ENCODE results near the gene STK38L.

STK38L gene

DNA sequence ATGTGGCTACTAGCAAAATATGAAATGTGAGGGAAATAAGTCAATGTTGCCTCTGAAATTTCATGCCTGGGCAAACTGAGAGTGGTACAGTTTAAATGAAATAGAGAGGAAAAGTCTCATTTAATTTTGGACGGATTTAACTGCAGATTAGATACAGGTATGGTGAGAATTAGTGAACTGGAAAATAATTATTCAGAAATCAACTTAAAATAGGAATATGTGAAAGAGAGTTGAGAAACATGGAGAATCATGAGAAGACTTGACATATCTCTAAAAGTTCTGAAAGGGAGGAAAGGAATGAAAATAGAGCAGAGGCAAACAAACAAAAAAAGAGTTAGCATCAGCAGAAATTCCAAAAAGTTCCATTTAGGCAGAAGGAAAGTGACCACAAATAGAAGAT, 55.0 kb downstream of the STK38L start:
- ATAC-seq (ENCODE audit: low read depth) (no peak), DNase-seq (ENCODE audit: low spot score in 2 of 2) (no peak)
- H3K27me3 Mint-ChIP-seq: no peaks in the 10 kb centered on the region
- H3K4me1 Mint-ChIP-seq: peaks cover 6% of the 10 kb centered on the region
- H3K4me3 Mint-ChIP-seq: no peak overlapping the region
- peak overlapping the region; percentile 51 for H3K27ac Mint-ChIP-seq
- H3K9me3 Mint-ChIP-seq: no peaks in the 10 kb centered on the region
- peaks cover 22% of the 10 kb centered on the region for H3K36me3 Mint-ChIP-seq

DNA sequence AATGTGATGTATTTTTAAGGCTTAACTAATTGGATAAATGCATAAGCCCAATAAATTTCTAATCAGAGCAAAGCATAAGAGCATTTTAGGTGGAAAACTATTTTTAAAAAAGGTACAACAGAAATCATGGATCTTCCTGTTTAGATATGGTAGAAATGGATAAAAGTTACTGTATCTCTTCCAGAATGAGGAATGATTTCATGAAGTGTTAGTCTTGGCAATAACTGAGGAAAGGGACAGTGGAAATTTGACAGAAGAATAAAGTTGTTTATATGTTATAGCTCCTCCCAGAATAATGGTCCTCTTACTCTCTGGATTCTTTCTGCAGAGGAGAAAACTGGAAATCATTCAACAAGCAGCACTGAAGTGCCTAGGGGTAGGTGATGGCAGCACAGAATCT, 56.1 kb downstream of the STK38L start:
- Mint-ChIP-seq H3K4me1 (peaks cover 3% of the 10 kb centered on the region), H3K27ac (no peak overlapping the region), H3K4me3 (no peak overlapping the region), H3K27me3 (no peaks in the 10 kb centered on the region), H3K9me3 (no peaks in the 10 kb centered on the region), H3K36me3 (peaks cover 22% of the 10 kb centered on the region)
- DNase-seq (ENCODE audit: low spot score in 2 of 2) (no peak), ATAC-seq (ENCODE audit: low read depth) (no peak)

DNA sequence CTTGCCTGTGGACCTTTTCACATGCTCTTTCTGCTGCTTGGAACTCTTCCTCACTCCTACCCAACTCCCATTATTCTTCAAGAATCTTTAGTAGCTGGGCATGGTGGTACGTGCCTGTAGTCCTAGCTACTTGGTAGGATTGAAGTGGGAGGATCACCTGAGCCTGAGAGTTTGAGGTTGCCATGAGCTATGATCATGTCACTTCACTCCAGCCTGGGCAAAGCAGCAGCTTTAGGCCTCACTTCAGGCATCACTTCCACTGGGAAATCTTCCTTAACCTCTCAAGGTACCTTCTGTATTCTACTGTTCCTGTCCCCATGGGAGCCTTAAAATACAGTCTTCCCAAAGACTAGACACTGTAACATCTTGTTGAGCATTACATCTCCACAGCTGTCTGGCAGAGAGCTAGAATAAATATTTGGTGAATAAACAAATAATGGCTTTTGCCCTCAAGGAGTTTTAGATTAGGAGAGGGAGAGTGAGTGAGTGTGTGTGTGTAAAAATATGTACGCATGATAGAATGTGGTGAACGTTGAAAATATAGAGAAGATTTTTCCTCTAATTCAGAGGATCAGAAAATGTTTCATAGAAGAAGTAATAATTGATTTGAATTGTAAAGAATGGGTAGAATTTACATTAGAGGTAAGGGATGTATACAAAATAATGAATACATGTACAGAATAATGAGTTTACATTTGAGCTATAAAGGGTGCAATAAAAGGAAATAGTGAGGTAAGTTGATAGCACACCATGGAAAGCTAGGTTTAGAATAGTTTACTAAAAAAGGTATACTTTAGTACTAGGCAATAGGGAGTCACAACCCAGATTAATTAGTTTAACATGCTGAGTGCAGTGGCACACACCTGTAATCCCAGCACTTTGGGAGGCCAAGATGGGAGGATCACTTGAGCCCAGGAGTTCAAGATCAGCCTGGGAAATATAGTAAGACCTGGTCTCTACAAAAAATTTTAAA, 59.3 kb downstream of the STK38L start:
- ATAC-seq (ENCODE audit: low read depth) (no peak), DNase-seq (ENCODE audit: low spot score in 2 of 2) (no peak)
- no peaks in the 10 kb centered on the region for H3K4me1 Mint-ChIP-seq
- H3K9me3 Mint-ChIP-seq: no peaks in the 10 kb centered on the region
- H3K36me3 Mint-ChIP-seq: peaks cover 13% of the 10 kb centered on the region
- H3K27me3 Mint-ChIP-seq: no peaks in the 10 kb centered on the region
- no peak overlapping the region for H3K4me3 Mint-ChIP-seq
- peak overlapping the region; percentile 3 for H3K27ac Mint-ChIP-seq

DNA sequence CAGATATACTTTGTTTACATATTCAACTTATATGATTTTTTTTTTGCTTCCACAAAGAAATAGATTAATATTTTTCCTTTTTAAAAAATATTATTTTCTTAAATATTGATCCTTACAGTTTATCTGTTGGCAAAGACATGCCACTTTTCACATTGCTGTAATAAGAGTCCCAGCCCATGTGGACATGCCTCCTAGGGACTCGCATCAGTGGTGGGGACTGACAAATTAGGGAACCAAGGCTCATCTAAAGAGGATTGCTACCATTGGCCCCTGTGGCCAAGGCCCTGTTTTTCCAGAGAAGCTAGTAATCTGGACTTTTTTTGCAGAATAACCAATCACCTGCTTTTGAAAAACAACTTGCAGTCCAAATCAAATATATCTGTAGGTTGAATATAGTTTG, 60.8 kb downstream of the STK38L start:
- H3K27ac Mint-ChIP-seq: no peak overlapping the region
- H3K4me3 Mint-ChIP-seq: no peak overlapping the region
- H3K4me1 Mint-ChIP-seq: no peaks in the 10 kb centered on the region
- no peaks in the 10 kb centered on the region for H3K27me3 Mint-ChIP-seq
- ATAC-seq (ENCODE audit: low read depth) (no peak), DNase-seq (ENCODE audit: low spot score in 2 of 2) (no peak)
- no peaks in the 10 kb centered on the region for H3K9me3 Mint-ChIP-seq
- H3K36me3 Mint-ChIP-seq: peaks cover 9% of the 10 kb centered on the region

DNA sequence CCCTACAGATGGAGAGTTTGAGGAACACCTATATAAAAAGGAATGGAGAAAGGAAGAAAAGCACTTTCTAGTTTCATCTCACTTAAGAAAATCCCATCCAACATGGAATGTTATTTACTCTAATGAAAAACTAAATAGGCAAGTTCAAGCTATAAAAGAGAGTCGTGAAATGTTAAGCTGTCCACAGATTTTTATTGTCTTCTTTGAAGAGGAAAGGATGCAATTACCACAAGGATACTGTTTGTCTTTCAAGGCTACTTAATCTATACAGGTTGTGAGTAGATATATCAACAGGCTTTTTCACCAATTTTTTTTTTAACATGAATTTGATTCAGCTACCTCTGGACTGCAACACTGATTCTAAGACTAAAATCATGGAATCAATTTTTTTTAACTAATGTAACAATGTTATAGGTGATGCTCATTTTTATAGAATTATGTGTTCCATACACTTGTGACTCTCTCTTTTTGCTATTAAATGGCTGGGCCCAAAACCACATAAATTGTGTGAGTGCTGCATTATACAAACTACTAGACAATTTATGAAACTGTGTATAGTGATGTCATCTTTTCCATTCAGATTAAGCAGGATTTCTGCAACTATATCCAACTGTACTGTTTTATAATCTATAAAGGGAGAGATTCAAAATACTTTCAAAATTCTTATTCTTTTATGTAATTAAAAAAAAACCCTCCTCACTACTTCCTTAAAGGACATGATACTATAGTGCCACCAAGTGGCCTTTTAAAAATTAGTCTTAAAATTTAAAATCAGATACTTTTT, 61.8 kb downstream of the STK38L start:
- ATAC-seq (ENCODE audit: low read depth): peak; percentile 34
- no peaks in the 10 kb centered on the region for H3K9me3 Mint-ChIP-seq
- H3K36me3 Mint-ChIP-seq: peaks cover 12% of the 10 kb centered on the region
- no peaks in the 10 kb centered on the region for H3K4me1 Mint-ChIP-seq
- DNase-seq (ENCODE audit: low spot score in 2 of 2): peak in 1 of 2 donors; percentile 9
- no peak overlapping the region for H3K27ac Mint-ChIP-seq
- no peaks in the 10 kb centered on the region for H3K27me3 Mint-ChIP-seq
- H3K4me3 Mint-ChIP-seq: no peak overlapping the region

DNA sequence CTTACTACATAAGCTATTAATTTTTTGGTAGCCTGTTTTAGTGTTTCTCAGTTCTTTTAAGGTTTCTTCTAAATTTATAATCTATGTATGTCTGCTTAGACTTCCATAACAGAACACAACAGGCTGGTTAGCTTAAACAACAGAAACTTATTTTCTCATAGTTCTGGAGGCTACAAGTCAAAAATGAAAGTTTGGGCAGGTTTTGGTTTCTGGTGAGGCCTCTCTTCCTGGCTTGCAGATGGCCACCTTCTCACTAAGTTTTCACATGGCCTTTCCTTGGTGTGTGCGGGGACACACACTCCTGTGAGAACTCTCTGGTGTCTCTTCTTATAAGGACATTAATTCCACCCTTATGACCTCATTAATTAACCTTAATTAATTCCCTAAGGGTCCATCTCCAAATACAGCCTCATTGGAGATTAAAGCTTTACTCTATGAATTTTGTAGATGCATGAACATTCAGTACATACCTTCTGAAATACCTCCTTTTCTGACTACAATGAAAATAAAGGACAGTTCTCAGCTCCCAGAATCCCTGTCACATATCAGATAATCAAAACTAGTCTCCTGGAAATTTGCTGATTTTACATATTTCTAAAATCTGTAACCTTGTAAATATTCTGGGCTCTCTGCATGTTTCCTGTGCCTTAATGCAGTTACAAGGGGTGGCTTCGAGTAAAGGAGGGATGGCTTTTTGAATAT, 65.4 kb downstream of the STK38L start:
- Mint-ChIP-seq H3K9me3 (no peaks in the 10 kb centered on the region), H3K4me3 (no peak overlapping the region), H3K27ac (peak overlapping the region; percentile 22), H3K27me3 (no peaks in the 10 kb centered on the region), H3K36me3 (peaks cover 13% of the 10 kb centered on the region), H3K4me1 (no peaks in the 10 kb centered on the region)
- no peak for DNase-seq (ENCODE audit: low spot score in 2 of 2)
- no peak for ATAC-seq (ENCODE audit: low read depth)

DNA sequence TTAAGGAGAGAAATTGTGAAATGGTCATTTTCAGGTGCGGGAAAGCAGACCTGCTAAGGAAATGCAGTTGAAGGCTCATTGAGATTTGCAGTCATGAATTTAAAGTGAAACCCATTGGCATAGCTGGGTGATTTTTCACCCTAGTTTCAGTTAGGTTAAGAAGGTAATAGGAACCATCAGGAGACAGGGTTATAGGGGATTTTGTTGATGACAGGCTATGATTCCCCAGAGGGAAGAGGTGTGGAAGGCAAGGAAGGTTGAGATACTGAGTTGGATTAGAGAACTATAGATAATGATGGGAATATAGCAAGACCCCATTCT, 65.9 kb downstream of the STK38L start:
- no peak for DNase-seq (ENCODE audit: low spot score in 2 of 2)
- no peaks in the 10 kb centered on the region for H3K9me3 Mint-ChIP-seq
- H3K36me3 Mint-ChIP-seq: peaks cover 14% of the 10 kb centered on the region
- peak overlapping the region; percentile 22 for H3K27ac Mint-ChIP-seq
- no peak for ATAC-seq (ENCODE audit: low read depth)
- no peak overlapping the region for H3K4me3 Mint-ChIP-seq
- no peaks in the 10 kb centered on the region for H3K4me1 Mint-ChIP-seq
- H3K27me3 Mint-ChIP-seq: no peaks in the 10 kb centered on the region

DNA sequence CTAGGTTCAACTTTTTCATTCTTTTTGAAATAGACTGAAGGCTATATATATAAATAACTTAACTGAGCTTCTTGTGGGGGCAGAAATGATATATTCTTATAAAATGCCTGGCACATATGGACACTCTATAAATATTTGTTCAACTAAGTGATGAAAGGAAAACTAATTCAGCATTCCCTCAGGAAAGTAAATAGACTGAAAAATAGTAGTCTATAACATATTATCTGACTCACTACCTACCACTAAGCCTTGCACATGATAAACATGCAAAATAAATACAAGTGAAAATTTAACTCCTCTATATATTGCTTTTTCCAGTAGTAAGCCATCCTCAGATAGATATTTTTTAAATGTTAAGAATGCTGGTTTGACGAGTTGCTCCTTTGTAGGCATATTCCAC, 72.9 kb downstream of the STK38L start:
- Mint-ChIP-seq H3K4me3 (no peak overlapping the region), H3K36me3 (peaks cover 15% of the 10 kb centered on the region)

DNA sequence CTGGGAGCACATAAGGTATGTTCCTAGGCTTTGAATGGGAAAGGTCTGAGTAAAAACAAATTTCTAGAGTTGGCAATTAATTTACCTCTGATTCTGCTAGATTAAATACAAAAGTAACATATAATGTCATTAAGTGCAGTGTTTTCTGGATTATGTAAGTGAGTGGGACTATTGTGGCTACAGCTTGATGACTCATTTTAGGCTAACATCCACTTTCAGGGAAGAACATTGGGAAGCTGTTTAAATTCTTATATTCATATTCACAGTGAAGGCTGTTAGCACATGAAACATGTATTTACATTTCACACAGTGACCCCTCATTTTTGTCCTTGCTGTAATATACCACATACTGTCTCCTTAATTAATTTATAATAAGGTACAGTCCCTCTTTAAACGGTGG, 75.3 kb downstream of the STK38L start:
- H3K4me3 Mint-ChIP-seq: no peak overlapping the region
- H3K9me3 Mint-ChIP-seq: no peaks in the 10 kb centered on the region
- H3K36me3 Mint-ChIP-seq: peaks cover 15% of the 10 kb centered on the region
- no peak overlapping the region for H3K27ac Mint-ChIP-seq
- DNase-seq (ENCODE audit: low spot score in 2 of 2): no peak
- H3K27me3 Mint-ChIP-seq: no peaks in the 10 kb centered on the region
- no peak for ATAC-seq (ENCODE audit: low read depth)
- no peaks in the 10 kb centered on the region for H3K4me1 Mint-ChIP-seq

More for the DNA sequence above, 72.9 kb downstream of the STK38L start:
- no peaks in the 10 kb centered on the region for H3K27me3 Mint-ChIP-seq
- H3K4me1 Mint-ChIP-seq: no peaks in the 10 kb centered on the region
- no peaks in the 10 kb centered on the region for H3K9me3 Mint-ChIP-seq
- H3K27ac Mint-ChIP-seq: no peak overlapping the region
- no peak for DNase-seq (ENCODE audit: low spot score in 2 of 2)
- ATAC-seq (ENCODE audit: low read depth): no peak

DNA sequence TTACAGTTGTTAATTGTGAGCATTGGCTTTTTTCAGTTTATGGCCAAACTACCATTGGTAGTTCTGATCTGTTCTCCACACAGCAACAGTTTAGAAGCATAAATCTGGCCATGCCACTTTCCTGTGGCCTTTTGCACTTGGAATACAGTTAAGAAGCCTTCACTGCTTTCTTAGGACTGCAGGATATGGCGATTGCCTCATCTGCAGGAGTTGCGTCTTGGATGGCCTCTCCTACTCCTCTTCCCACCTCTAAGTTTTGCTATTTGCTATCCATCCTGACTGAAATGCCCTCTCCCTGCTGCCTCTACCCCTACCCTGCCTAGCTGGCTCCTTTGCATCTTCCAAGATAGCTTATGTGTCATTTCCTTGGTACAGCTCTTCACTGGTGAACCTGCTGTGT, 75.8 kb downstream of the STK38L start:
- Mint-ChIP-seq H3K27ac (no peak overlapping the region), H3K36me3 (peaks cover 15% of the 10 kb centered on the region), H3K4me3 (no peak overlapping the region), H3K9me3 (no peaks in the 10 kb centered on the region), H3K27me3 (no peaks in the 10 kb centered on the region), H3K4me1 (no peaks in the 10 kb centered on the region)
- DNase-seq (ENCODE audit: low spot score in 2 of 2) (no peak), ATAC-seq (ENCODE audit: low read depth) (no peak)

DNA sequence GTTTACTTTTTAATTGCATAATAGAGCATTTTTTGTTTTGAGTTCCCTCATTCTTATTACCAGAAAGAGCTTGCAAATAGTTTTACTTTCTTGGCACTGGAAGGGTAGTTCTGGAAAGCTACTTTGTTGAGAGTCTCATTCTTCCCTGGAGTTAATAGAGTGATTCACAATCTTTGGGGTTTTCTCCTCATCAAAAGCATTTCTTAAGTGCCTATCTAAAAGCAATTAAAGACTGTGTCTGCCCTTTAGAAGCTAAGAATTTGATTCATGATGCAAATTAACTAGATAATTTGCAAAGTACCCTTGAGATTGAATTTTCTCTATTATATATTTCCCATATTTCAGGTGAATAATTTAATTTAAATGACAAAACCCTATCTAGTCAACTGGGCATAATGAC, 80.4 kb downstream of the STK38L start:
- Mint-ChIP-seq H3K9me3 (no peaks in the 10 kb centered on the region), H3K27ac (no peak overlapping the region), H3K4me1 (no peaks in the 10 kb centered on the region), H3K27me3 (no peaks in the 10 kb centered on the region), H3K4me3 (no peak overlapping the region), H3K36me3 (peaks cover 6% of the 10 kb centered on the region)
- DNase-seq (ENCODE audit: low spot score in 2 of 2) (no peak), ATAC-seq (ENCODE audit: low read depth) (no peak)

DNA sequence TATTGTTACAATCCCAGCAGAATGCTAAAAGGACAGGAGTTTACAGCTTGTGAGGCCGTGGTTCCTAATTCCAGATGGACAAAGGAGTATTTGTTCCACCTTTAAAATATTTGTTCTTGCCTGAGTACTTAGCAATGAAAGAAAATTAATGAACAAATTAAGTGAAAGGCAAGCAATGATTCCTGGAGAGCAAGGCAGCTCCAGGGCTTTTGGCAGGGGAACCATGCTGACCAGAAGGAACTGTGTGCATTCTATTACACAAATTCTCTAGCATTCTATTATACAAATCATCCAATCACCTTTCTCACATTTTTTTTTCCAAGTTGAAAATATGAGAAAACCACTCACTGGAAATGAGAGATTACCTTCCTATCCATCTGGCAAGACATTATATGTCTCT, 86.8 kb downstream of the STK38L start:
- no peaks in the 10 kb centered on the region for H3K9me3 Mint-ChIP-seq
- no peak overlapping the region for H3K4me3 Mint-ChIP-seq
- peaks cover 20% of the 10 kb centered on the region for H3K4me1 Mint-ChIP-seq
- H3K36me3 Mint-ChIP-seq: peaks cover 2% of the 10 kb centered on the region
- peaks cover 15% of the 10 kb centered on the region for H3K27me3 Mint-ChIP-seq
- no peak overlapping the region for H3K27ac Mint-ChIP-seq
- DNase-seq (ENCODE audit: low spot score in 2 of 2) (no peak), ATAC-seq (ENCODE audit: low read depth) (no peak)

DNA sequence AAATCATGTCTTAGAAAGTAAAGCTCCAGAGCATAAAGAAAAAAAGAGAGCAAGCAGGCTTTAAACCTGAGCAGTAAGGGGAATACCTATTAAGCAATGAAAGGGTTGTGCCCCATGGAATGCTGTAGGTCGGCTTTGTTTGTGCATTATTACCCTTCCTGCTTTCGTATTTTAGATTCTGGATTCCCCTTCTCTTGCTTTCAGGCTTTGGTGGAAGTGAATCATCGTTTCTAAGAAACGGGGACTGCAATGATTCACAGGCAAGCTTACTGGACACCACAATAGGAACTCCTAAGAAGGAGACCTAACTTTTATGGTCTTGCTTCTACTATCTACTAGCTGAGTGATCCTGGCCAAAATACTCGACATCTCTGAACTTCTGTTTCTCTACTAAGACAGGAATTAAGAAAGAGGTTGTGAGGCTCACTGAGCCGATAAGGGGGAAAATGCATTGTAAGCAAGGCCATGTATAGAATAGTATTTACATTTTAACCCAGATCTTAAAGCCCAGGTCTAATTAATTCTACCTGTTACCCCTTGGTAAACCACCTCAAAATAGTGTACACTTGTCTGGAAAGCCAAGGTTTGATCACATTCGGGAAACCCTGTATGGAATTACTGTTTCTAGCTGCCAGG, 87.3 kb downstream of the STK38L start:
- Mint-ChIP-seq H3K36me3 (peaks cover 2% of the 10 kb centered on the region), H3K9me3 (no peaks in the 10 kb centered on the region), H3K4me3 (no peak overlapping the region), H3K4me1 (peaks cover 20% of the 10 kb centered on the region), H3K27ac (no peak overlapping the region), H3K27me3 (peaks cover 15% of the 10 kb centered on the region)
- ATAC-seq (ENCODE audit: low read depth) (no peak), DNase-seq (ENCODE audit: low spot score in 2 of 2) (no peak)

DNA sequence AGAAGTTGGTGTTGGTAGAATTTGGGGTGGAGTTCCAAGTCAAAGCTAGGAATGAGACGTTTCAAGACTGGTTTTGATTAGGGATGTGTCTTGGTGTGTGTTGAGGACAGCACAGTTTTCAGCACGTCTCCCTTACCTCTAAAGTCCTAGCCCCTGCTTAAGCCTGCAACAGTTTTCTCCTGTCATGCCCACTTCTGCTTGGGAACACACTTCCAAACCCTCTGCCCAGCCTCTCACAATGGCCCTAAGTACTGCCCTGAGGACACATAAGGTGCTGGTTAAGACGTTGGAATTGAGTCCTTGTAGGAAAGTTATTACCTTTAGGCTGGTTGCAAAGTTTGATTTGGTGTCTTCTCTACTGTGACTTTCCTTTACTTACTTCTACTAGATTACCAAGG, 87.8 kb downstream of the STK38L start:
- H3K27ac Mint-ChIP-seq: no peak overlapping the region
- H3K9me3 Mint-ChIP-seq: no peaks in the 10 kb centered on the region
- H3K4me1 Mint-ChIP-seq: peaks cover 20% of the 10 kb centered on the region
- no peak for ATAC-seq (ENCODE audit: low read depth)
- peaks cover 2% of the 10 kb centered on the region for H3K36me3 Mint-ChIP-seq
- DNase-seq (ENCODE audit: low spot score in 2 of 2): no peak
- H3K4me3 Mint-ChIP-seq: peak overlapping the region; percentile 72
- H3K27me3 Mint-ChIP-seq: peaks cover 15% of the 10 kb centered on the region

Measured in memory B cell (primary cell).